HG02973 (cell line): ENCODE measurements around the gene ROBO2.

Experiments
- ATAC-seq: cut with Tn5 transposase; IDR thresholded peaks from one replicate; pipeline ENCODE4 v1.9.1; 2021; ENCODE audit warnings: moderate library complexity; ENCODE audit not compliant: unreplicated experiment

ROBO2 gene

GRCh38 chr3:77186319-77186718 lies 146.4 kb downstream of the ROBO2 start:
- no peak for ATAC-seq

- no peak for ATAC-seq
Observed at GRCh38 chr3:77186728-77187127, 146.8 kb downstream of the ROBO2 start.

GRCh38 chr3:77188210-77188609 lies 148.3 kb downstream of the ROBO2 start:
- ATAC-seq = no peak

- ATAC-seq = no peak
Observed at GRCh38 chr3:77189258-77189657, 149.4 kb downstream of the ROBO2 start.

- no peak for ATAC-seq
Observed at GRCh38 chr3:77189684-77190083, 149.8 kb downstream of the ROBO2 start.

- no peak for ATAC-seq
Observed at GRCh38 chr3:77190374-77190773, 150.5 kb downstream of the ROBO2 start.

GRCh38 chr3:77191014-77191413 lies 151.1 kb downstream of the ROBO2 start:
- no peak for ATAC-seq

GRCh38 chr3:77191640-77192039 lies 151.7 kb downstream of the ROBO2 start:
- ATAC-seq = no peak

- no peak for ATAC-seq
Observed at GRCh38 chr3:77195766-77196545, 156.1 kb downstream of the ROBO2 start.

- no peak for ATAC-seq
Observed at GRCh38 chr3:77197408-77197807, 157.5 kb downstream of the ROBO2 start.

- no peak for ATAC-seq
Observed at GRCh38 chr3:77203851-77204250, 164.0 kb downstream of the ROBO2 start.

- ATAC-seq = no peak
Observed at GRCh38 chr3:77204788-77205187, 164.9 kb downstream of the ROBO2 start.

GRCh38 chr3:77207753-77208152 lies 167.9 kb downstream of the ROBO2 start:
- ATAC-seq = no peak

- no peak for ATAC-seq
Observed at GRCh38 chr3:77222701-77223100, 182.8 kb downstream of the ROBO2 start.

GRCh38 chr3:77227567-77227966 lies 187.7 kb downstream of the ROBO2 start:
- ATAC-seq = no peak

GRCh38 chr3:77232557-77232956 lies 192.7 kb downstream of the ROBO2 start:
- ATAC-seq = no peak

GRCh38 chr3:77234004-77234403 lies 194.1 kb downstream of the ROBO2 start:
- no peak for ATAC-seq

- no peak for ATAC-seq
Observed at GRCh38 chr3:77236118-77236517, 196.2 kb downstream of the ROBO2 start.

GRCh38 chr3:77240072-77240650 lies 200.3 kb downstream of the ROBO2 start:
- ATAC-seq = no peak

GRCh38 chr3:77242371-77242770 lies 202.5 kb downstream of the ROBO2 start:
- ATAC-seq = no peak

GRCh38 chr3:77244981-77245380 lies 205.1 kb downstream of the ROBO2 start:
- no peak for ATAC-seq

GRCh38 chr3:77247061-77247460 lies 207.2 kb downstream of the ROBO2 start:
- ATAC-seq = no peak

- no peak for ATAC-seq
Observed at GRCh38 chr3:77247817-77248216, 207.9 kb downstream of the ROBO2 start.
